Bronchial epithelial cell (primary cell): Measurements from ENCODE around the gene SIM2. TPM values are rescaled to one million over a fixed set of nuclear protein-coding genes. Genes with fewer than 3 reads are reported as not detected.

Source experiments
- DNase-seq: peaks from one replicate; pipeline ENCODE4 v3.0.0-alpha.2; 2010; ENCODE audit warnings: low read depth
- FAIRE-seq: peaks from 2 replicates; lab custom pipeline; 2011; peaks lifted over from hg19 to GRCh38; lab: Jason Lieb, UNC
- H3K27me3 ChIP-seq: 2 replicates; pipeline ENCODE4 v1.5.1; 2011; ENCODE audit warnings: low read length; ENCODE audit not compliant: control insufficient read depth, insufficient read depth
- H3K36me3 ChIP-seq: 2 replicates; pipeline ENCODE4 v1.5.1; 2011; ENCODE audit warnings: low read length; ENCODE audit not compliant: control insufficient read depth, insufficient read depth
- H3K4me3 ChIP-seq: 2 replicates; pipeline ENCODE4 v1.5.1; 2011; ENCODE audit warnings: mild to moderate bottlenecking, low read depth, low read length, control low read depth
- total RNA-seq: library from RNA; depleted of rRNA; stranded (reverse); fragments of >200 nt; gene quantifications from 2 replicates; pipeline ENCODE4 v1.2.1, GENCODE V29; 2014
- TF ChIP-seq, protein P1 (sequence below): IDR thresholded peaks from 2 replicates; pipeline ENCODE4 v1.5.1; 2011; ENCODE audit warnings: mild to moderate bottlenecking, moderate library complexity, low read length, control low read depth, inconsistent platforms; ENCODE audit not compliant: insufficient read depth, severe bottlenecking

SIM2 gene
- total RNA-seq, 1 donor from 2014 or later = 0.26 TPM

DNA sequence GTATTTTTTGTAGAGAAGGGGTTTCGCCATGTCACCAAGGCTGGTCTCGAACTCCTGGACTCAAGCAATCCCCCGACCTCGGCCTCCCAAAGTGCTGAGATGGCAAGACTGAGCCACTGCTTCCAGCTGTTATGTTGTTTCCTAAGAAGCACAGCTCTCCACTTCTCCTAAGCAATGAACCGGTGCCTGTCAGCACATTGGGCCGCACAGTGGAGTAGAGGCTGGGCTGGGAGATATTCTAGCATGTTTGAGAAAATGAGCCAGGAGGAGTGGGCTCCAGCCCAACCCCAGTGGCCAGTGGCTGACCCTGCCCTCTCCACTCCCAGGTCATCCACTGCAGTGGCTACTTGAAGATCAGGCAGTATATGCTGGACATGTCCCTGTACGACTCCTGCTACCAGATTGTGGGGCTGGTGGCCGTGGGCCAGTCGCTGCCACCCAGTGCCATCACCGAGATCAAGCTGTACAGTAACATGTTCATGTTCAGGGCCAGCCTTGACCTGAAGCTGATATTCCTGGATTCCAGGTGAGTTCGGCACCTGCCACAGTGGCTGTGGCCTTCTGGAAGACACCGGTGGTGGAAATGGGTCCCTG lies 27.0 kb downstream of the SIM2 start:
- Histone ChIP-seq H3K27me3 (peaks cover 16% of the 10 kb centered on the region), H3K4me3 (no peak overlapping the region), H3K36me3 (no peaks in the 10 kb centered on the region)
- TF ChIP-seq, protein P1, sequence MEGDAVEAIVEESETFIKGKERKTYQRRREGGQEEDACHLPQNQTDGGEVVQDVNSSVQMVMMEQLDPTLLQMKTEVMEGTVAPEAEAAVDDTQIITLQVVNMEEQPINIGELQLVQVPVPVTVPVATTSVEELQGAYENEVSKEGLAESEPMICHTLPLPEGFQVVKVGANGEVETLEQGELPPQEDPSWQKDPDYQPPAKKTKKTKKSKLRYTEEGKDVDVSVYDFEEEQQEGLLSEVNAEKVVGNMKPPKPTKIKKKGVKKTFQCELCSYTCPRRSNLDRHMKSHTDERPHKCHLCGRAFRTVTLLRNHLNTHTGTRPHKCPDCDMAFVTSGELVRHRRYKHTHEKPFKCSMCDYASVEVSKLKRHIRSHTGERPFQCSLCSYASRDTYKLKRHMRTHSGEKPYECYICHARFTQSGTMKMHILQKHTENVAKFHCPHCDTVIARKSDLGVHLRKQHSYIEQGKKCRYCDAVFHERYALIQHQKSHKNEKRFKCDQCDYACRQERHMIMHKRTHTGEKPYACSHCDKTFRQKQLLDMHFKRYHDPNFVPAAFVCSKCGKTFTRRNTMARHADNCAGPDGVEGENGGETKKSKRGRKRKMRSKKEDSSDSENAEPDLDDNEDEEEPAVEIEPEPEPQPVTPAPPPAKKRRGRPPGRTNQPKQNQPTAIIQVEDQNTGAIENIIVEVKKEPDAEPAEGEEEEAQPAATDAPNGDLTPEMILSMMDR = no peak
- no peak for FAIRE-seq
- DNase-seq = no peak

DNA sequence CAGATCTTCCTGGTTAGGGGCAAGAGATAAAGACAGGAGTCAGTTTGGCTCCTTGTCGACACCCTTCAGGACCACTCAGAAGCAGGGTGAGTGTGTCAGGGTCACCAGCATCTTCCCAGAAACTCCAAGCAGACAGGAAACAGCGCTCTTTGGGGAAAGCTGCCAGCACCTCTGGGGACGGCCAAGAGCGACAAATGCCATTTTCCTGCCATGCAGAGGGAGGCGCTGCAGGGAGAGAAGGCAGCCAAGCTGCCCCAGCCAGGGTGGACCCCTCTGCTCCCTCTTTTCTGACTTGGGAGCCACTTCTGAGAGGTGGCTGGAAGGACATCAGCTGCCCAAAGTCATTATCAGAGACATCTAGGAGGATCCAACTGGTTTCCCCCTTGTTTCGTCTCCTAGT lies 29.0 kb downstream of the SIM2 start:
- no peak for FAIRE-seq
- DNase-seq = no peak
- no peak overlapping the region for H3K4me3 ChIP-seq
- TF ChIP-seq, protein P1 = no peak
- H3K27me3 ChIP-seq = peaks cover 23% of the 10 kb centered on the region
- no peaks in the 10 kb centered on the region for H3K36me3 ChIP-seq

DNA sequence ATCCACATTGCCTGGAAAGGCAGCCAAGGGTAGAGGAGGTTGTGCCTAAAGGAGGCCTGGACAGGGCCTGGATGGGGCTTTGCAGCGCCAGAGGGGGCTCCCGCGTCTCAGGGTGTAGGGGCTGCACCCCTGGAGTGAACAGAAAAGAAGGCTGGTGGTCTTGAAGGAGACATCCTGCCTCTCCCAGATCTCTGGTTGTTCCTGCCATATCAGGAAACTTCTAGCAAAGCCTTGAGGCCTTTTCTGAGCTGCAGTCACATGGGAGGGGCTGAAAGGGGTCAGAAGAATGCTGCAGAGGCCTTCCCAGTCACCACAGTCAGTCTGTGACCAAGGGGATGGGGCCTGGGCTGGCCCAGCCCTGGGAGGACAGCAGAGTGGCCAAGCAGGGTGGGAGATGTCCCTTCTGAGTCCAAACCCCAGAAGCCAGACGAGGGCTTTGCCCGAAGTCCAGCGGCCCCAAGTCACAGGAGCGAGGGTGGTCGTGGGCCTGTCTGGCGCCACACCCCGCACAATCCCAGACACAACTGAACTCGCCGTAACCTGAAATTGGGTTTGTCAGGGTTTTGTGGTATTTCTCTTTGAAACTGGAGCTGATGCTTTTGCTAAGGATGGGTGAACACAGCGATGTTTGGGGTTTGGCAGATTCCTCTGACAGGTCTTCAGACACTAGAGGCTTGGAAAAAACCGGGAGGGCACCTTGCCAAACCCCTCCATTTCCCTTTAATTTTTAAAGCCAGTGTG lies 29.6 kb downstream of the SIM2 start:
- peaks cover 23% of the 10 kb centered on the region for H3K27me3 ChIP-seq
- FAIRE-seq (no peak), DNase-seq (no peak)
- no peak overlapping the region for H3K4me3 ChIP-seq
- TF ChIP-seq, protein P1 = no peak
- no peaks in the 10 kb centered on the region for H3K36me3 ChIP-seq

DNA sequence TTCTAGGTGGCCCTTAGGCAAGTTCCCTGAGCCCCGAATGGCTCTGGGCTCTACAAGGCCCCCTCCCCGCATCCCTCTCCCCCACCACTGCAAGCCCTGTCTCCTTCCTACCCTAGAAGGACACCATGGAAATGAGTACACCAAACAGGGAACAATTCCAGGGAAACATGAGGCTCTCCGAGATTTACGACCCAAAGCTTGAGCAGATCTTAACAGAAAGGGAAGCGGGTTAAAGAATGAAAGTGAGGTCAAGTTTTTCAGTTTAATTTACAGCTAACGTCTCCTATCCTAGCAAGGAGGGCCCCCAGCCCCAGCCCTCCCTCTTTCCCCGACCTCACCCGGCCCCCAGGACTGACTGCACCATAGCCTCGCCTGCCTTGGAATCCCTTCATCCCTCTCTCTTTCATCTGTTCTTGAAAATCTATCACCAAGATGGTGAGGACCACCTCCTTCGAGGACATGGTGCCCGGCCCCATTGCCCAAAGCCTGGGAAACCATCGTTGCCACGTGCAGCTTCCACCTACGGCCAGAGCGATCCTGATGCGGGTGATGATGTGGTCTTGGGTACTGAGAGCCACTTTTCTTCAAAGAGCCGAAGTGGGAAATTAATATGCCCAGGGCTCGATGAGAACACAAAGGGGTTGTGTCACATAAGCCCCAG lies 30.5 kb downstream of the SIM2 start:
- DNase-seq (no peak), FAIRE-seq (no peak)
- TF ChIP-seq, protein P1 = no peak
- Histone ChIP-seq H3K27me3 (peaks cover 23% of the 10 kb centered on the region), H3K4me3 (no peak overlapping the region), H3K36me3 (no peaks in the 10 kb centered on the region)

DNA sequence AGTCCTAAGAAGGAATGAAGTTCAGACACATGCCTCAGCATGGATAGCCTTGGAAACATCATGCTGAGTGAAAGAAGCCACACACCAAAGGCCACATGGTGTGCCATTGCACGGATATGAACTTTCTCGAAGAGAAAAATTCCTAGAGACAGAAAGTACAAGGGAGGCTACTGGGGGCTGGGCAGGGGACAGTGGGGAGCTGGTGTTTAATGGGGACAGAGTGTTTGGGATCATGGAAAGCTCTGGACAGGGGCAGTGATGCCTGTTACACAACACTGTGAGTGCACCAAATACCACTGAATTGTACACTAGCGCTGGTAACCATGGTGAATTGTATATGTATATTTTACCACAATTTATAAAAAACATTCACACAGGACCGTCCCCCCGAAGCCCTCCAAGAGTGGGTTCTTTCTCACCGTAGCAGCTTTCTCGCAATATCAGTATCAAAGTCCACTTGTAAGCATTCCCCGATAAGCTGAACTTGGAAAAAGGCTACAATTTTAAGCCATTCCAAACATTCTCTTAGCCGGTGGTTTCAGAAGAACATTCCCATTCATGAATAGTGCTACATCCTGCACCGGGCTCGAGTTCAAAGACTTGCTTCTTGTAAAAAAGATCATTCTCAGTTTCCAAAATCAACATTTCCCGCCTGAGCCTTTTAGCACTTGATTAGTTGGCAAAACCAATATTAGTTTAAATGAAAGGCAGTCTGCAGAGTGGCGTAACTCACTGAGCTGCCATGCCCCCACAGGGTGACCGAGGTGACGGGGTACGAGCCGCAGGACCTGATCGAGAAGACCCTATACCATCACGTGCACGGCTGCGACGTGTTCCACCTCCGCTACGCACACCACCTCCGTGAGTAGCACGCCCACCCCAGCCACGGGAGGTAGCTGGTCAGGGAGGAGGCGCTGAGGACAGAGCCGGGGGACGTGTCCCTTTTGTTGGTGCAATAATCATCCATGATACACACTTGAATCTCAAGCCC lies 31.7 kb downstream of the SIM2 start:
- FAIRE-seq (no peak), DNase-seq (no peak)
- TF ChIP-seq, protein P1 = no peak
- Histone ChIP-seq H3K4me3 (no peak overlapping the region), H3K27me3 (peaks cover 23% of the 10 kb centered on the region), H3K36me3 (no peaks in the 10 kb centered on the region)
